IMR-90 (cell line): ENCODE measurements around the gene C17orf107. TPM values are rescaled to one million over a fixed set of nuclear protein-coding genes. Genes with fewer than 3 reads are reported as not detected.
"Not testable (repeated sequence)": the region's sequence is repeated elsewhere in the genome, so short reads cannot be mapped to it uniquely, and the experiment has no call there.

ENCODE experiments used
- ATAC-seq: fragments of 200-7000 bp; cut with Tn5 transposase; 2 replicates; pipeline ENCODE4 v1.9.1; 2020; ENCODE audit warnings: low read depth, mild to moderate bottlenecking, moderate library complexity
- BruUV-seq: library from RNA; stranded (reverse); fragments of 400-500 nt; replicated peaks from 2 replicates; lab custom pipeline; 2021; lab: Mats Ljungman, UMichigan
- CTCF ChIA-PET: fragments of 300-600 bp; formaldehyde crosslinking; extraction: SDS; loops from one replicate; lab custom pipeline; 2021; ENCODE audit warnings: antibody characterized with exemption; lab: Yijun Ruan, JAX
- POLR2A ChIA-PET: fragments of 300-600 bp; sonication (Branson Sonifier 250); formaldehyde crosslinking; loops from one replicate; lab custom pipeline; 2022; ENCODE audit warnings: antibody characterized with exemption; ENCODE audit not compliant: unreplicated experiment; lab: Charles Lee
- DNase-seq: peaks from one replicate; pipeline ENCODE4 v3.0.0; 2013
- H2AFZ ChIP-seq: replicated peaks from 2 replicates; pipeline ENCODE3; 2013; ENCODE audit warnings: low read length, mild to moderate bottlenecking; ENCODE audit not compliant: poor library complexity
- H2AK5ac ChIP-seq: 2 replicates; pipeline ENCODE4 v1.6.1; 2013; ENCODE audit warnings: low read depth, low read length, inconsistent platforms
- H2AK9ac ChIP-seq: replicated peaks from 2 replicates; pipeline ENCODE3; 2013; ENCODE audit warnings: mild to moderate bottlenecking, low read depth, low read length, moderate library complexity; ENCODE audit not compliant: poor library complexity
- H2BK120ac ChIP-seq: 2 replicates; pipeline ENCODE4 v1.6.1; 2013; ENCODE audit warnings: low read depth, low read length, inconsistent platforms
- H2BK15ac ChIP-seq: 3 replicates; pipeline ENCODE4 v1.6.1; 2013; ENCODE audit warnings: low read depth, low read length, inconsistent platforms
- H2BK20ac ChIP-seq: 2 replicates; pipeline ENCODE4 v1.6.1; 2013; ENCODE audit warnings: low read depth, mild to moderate bottlenecking, inconsistent platforms, low read length, moderate library complexity
- H2BK5ac ChIP-seq: 2 replicates; pipeline ENCODE4 v1.6.1; 2013; ENCODE audit warnings: mild to moderate bottlenecking, low read depth, low read length, inconsistent platforms; ENCODE audit not compliant: poor library complexity, severe bottlenecking
- H3K14ac ChIP-seq: replicated peaks from 2 replicates; pipeline ENCODE4 v1.6.1; 2013; ENCODE audit warnings: low read depth, low read length, inconsistent platforms
- H3K18ac ChIP-seq: 2 replicates; pipeline ENCODE4 v1.6.1; 2013; ENCODE audit warnings: low read depth, low read length, control low read depth
- H3K23ac ChIP-seq: 2 replicates; pipeline ENCODE4 v1.6.1; 2013; ENCODE audit warnings: low read depth, low read length, inconsistent platforms
- H3K27ac ChIP-seq: 2 replicates; pipeline ENCODE4 v1.5.1; 2013; ENCODE audit warnings: mild to moderate bottlenecking, control low read depth, low read length; ENCODE audit not compliant: insufficient read depth
- H3K27me3 ChIP-seq: 2 replicates; pipeline ENCODE4 v1.6.1; 2013; ENCODE audit warnings: low read length; ENCODE audit not compliant: control insufficient read depth, insufficient read depth
- H3K36me3 ChIP-seq: 2 replicates; pipeline ENCODE4 v1.6.1; 2013; ENCODE audit warnings: low read length, mixed read lengths; ENCODE audit not compliant: control insufficient read depth, insufficient read depth
- H3K4ac ChIP-seq: 2 replicates; pipeline ENCODE4 v1.6.1; 2013; ENCODE audit warnings: low read depth, low read length, inconsistent platforms
- H3K4me1 ChIP-seq: 2 replicates; pipeline ENCODE4 v1.6.1; 2013; ENCODE audit warnings: low read length, mixed read lengths; ENCODE audit not compliant: control insufficient read depth, insufficient read depth
- H3K4me2 ChIP-seq: 2 replicates; pipeline ENCODE4 v1.6.1; 2013; ENCODE audit warnings: low read depth, mild to moderate bottlenecking, control low read depth, low read length, moderate library complexity
- H3K4me3 ChIP-seq: 2 replicates; pipeline ENCODE4 v1.5.1; 2013; ENCODE audit warnings: low read depth, mild to moderate bottlenecking, control low read depth, low read length, moderate library complexity; ENCODE audit not compliant: insufficient read depth
- H3K56ac ChIP-seq: 2 replicates; pipeline ENCODE4 v1.6.1; 2013; ENCODE audit warnings: low read length, inconsistent platforms; ENCODE audit not compliant: insufficient read depth; ENCODE audit errors: extremely low read depth
- H3K79me1 ChIP-seq, 2 experiments: 2 replicates each; pipeline ENCODE4 v1.6.1; 2013; ENCODE audit warnings: low read length in 2 of 2, inconsistent platforms in 1 of 2, low read depth in 1 of 2
- H3K9ac ChIP-seq: 2 replicates; pipeline ENCODE4 v1.6.1; 2013; ENCODE audit warnings: low read depth, low read length, control low read depth
- H3K9me1 ChIP-seq: 2 replicates; pipeline ENCODE4 v1.6.1; 2013; ENCODE audit warnings: low read length, inconsistent platforms; ENCODE audit not compliant: insufficient read depth
- H3K9me3 ChIP-seq: 2 replicates; pipeline ENCODE4 v1.6.1; 2013; ENCODE audit warnings: low read length; ENCODE audit not compliant: control insufficient read depth, insufficient read depth
- H4K20me1 ChIP-seq: 2 replicates; pipeline ENCODE4 v1.6.1; 2013; ENCODE audit warnings: low read length, inconsistent platforms; ENCODE audit not compliant: insufficient read depth
- H4K5ac ChIP-seq: 2 replicates; pipeline ENCODE4 v1.6.1; 2013; ENCODE audit warnings: mild to moderate bottlenecking, low read depth, low read length, control low read depth
- H4K8ac ChIP-seq, 2 experiments: 2 replicates each; pipeline ENCODE4 v1.6.1; 2013; ENCODE audit warnings: low read depth in 2 of 2, low read length in 2 of 2, control low read depth in 1 of 2, inconsistent platforms in 1 of 2
- H4K91ac ChIP-seq: 2 replicates; pipeline ENCODE4 v1.6.1; 2013; ENCODE audit warnings: low read depth, low read length, inconsistent platforms; ENCODE audit not compliant: insufficient read depth
- WGBS, 2 experiments: methylation state at CpG; one replicate each; pipeline versions ENCODE4 v1.1.5 to v1.1.7; 2013; ENCODE audit warnings: missing lambda C conversion rate in 2 of 2; ENCODE audit not compliant: insufficient read length in 1 of 2; ENCODE audit errors: extremely low coverage in 2 of 2; 5-methylcytosine and 5-hydroxymethylcytosine counted together
- dilution Hi-C: fragments of 300-500 bp; cut with HindIII; formaldehyde crosslinking; loops from one replicate; pipeline ENCODE4 v1.14.3; 2018; ENCODE audit warnings: low sequenced_read_pairs; ENCODE audit not compliant: unreplicated experiment
- in situ Hi-C: fragments of 300-500 bp; cut with MboI; formaldehyde crosslinking; loops from 3 replicates; pipeline ENCODE4 v1.14.3; 2019; ENCODE audit warnings: low sequenced_read_pairs, inconsistent platforms, mixed read lengths
- intact Hi-C: fragments of 100-400 bp; cut with micrococcal nuclease; formaldehyde crosslinking; loops from 2 replicates; pipeline ENCODE4 v1.10.0; 2022
- polyA plus RNA-seq, 3 experiments: library from polyadenylated mRNA; depleted of rRNA; stranded (reverse); fragments of >200 nt; gene quantifications; 2 replicates each; pipeline ENCODE4 v1.2.3, GENCODE V29; 2012; ENCODE audit warnings: low replicate concordance in 1 of 3
- total RNA-seq: library from RNA; depleted of rRNA; stranded (reverse); fragments of >200 nt; gene quantifications from 2 replicates; pipeline ENCODE4 v1.2.3, GENCODE V29; 2012

The C17orf107 gene
- total and polyA plus RNA-seq, 2 of the 4 experiments (the other 2 are of a cell fraction), result 0.54 to 0.82 TPM

DNA sequence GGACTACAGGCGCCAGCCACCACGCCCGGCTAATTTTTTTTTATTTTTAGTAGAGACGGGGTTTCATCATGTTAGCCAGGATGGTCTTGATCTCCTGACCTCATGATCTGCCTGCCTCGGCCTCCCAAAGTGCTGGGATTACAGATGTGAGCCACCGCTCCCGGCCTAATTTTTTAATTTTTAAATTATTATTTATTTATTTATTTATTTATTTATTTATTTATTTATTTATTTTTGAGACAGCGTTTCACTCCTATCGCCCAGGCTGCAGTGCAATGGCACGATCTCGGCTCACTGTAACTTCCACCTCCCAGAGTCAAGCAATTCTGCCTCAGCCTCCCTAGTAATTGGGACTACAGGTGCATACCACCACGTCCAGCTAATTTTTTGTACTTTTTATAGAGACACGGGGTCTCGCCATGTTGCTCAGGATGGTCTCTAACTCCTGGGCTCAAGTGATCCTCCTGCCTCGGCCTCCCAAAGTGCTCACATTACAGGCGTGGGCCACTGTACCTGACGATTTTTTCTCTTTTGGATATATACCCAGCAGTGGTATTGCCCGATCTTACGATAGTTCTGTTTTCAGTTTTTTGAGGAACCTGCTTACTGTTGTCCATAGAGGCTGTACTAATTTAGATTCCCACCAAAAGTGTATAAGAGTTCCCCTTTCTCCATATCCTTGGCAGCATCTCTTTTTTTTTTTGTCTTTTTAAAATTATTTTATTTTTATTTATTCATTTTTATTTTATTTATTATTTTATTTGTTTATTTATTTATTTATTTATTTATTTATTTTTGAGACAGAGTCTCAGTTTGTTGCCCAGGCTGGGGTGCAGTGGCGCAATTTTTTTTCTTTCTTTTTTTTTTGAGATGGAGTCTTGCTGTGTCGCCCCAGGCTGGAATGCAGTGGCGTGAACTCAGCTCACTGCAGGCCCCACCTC lies 30.0 kb upstream of the C17orf107 start:
- H2BK15ac ChIP-seq, in situ Hi-C loops, dilution Hi-C loops, H3K18ac ChIP-seq, H4K20me1 ChIP-seq, ATAC-seq, H4K5ac ChIP-seq, CTCF ChIA-PET, H3K4me3 ChIP-seq, H2AFZ ChIP-seq, H3K27me3 ChIP-seq, H3K4ac ChIP-seq, H3K56ac ChIP-seq, H3K27ac ChIP-seq, H3K9me3 ChIP-seq, BruUV-seq, H3K36me3 ChIP-seq, H3K9me1 ChIP-seq, H3K4me2 ChIP-seq, DNase-seq, H4K8ac ChIP-seq, intact Hi-C loops, H3K9ac ChIP-seq, H2BK5ac ChIP-seq, H3K14ac ChIP-seq, H3K23ac ChIP-seq, POLR2A ChIA-PET, H4K91ac ChIP-seq, H2AK9ac ChIP-seq, H2BK120ac ChIP-seq, H2BK20ac ChIP-seq, H2AK5ac ChIP-seq, H3K4me1 ChIP-seq: not testable (repeated sequence)
- peaks cover 17 to 29% of the 10 kb centered on the region in 2 experiments; a peak in 3 of 4 replicates for H3K79me1 ChIP-seq
- WGBS, 2 experiments, result 93% methylated on average over 9 of the region's 22 CpGs; no CpG with 5 or more reads in 1 of the 2 experiments
